Right hindlimb (tissue), 1 donor: ENCODE results near the gene SLC8A1.

ENCODE experiments used
- DNase-seq: peaks from one replicate; pipeline ENCODE4 v3.0.0-alpha.2; 2018

SLC8A1 gene

GRCh38 chr2:40348038-40348437 lies 103.9 kb downstream of the SLC8A1 start:
- no peak for DNase-seq

GRCh38 chr2:40346535-40347354 lies 105.1 kb downstream of the SLC8A1 start:
- no peak for DNase-seq

GRCh38 chr2:40344364-40344763 lies 107.5 kb downstream of the SLC8A1 start:
- DNase-seq, result no peak

GRCh38 chr2:40343902-40344301 lies 108.0 kb downstream of the SLC8A1 start:
- no peak for DNase-seq

GRCh38 chr2:40341198-40341597 lies 110.7 kb downstream of the SLC8A1 start:
- no peak for DNase-seq

- no peak for DNase-seq
Observed at GRCh38 chr2:40339026-40339425, 112.9 kb downstream of the SLC8A1 start.

GRCh38 chr2:40332191-40332826 lies 119.6 kb downstream of the SLC8A1 start:
- DNase-seq, result peak; percentile 40

- no peak for DNase-seq
Observed at GRCh38 chr2:40330096-40330495, 121.8 kb downstream of the SLC8A1 start.

GRCh38 chr2:40329739-40330030 lies 122.2 kb downstream of the SLC8A1 start:
- DNase-seq, result peak; percentile 44

- DNase-seq, result no peak
Observed at GRCh38 chr2:40325116-40325515, 126.8 kb downstream of the SLC8A1 start.

GRCh38 chr2:40324656-40325055 lies 127.2 kb downstream of the SLC8A1 start:
- DNase-seq, result no peak

GRCh38 chr2:40321822-40322221 lies 130.1 kb downstream of the SLC8A1 start:
- DNase-seq, result no peak

GRCh38 chr2:40321016-40321623 lies 130.8 kb downstream of the SLC8A1 start:
- DNase-seq, result no peak

- no peak for DNase-seq
Observed at GRCh38 chr2:40318921-40319320, 133.0 kb downstream of the SLC8A1 start.

- no peak for DNase-seq
Observed at GRCh38 chr2:40317761-40318160, 134.1 kb downstream of the SLC8A1 start.

GRCh38 chr2:40317046-40317445 lies 134.8 kb downstream of the SLC8A1 start:
- no peak for DNase-seq

- no peak for DNase-seq
Observed at GRCh38 chr2:40316620-40317019, 135.3 kb downstream of the SLC8A1 start.

- DNase-seq, result no peak
Observed at GRCh38 chr2:40315683-40316082, 136.2 kb downstream of the SLC8A1 start.

GRCh38 chr2:40311026-40311425 lies 140.9 kb downstream of the SLC8A1 start:
- DNase-seq, result no peak

- no peak for DNase-seq
Observed at GRCh38 chr2:40310303-40310702, 141.6 kb downstream of the SLC8A1 start.

- DNase-seq, result peak; percentile 26
Observed at GRCh38 chr2:40304340-40304739, 147.6 kb downstream of the SLC8A1 start.

- no peak for DNase-seq
Observed at GRCh38 chr2:40303746-40304145, 148.1 kb downstream of the SLC8A1 start.

GRCh38 chr2:40302751-40303325 lies 149.1 kb downstream of the SLC8A1 start:
- no peak for DNase-seq

GRCh38 chr2:40300391-40300790 lies 151.5 kb downstream of the SLC8A1 start:
- no peak for DNase-seq
